GM18498 (cell line): ENCODE data around the gene SFMBT2.

Source experiments
- ATAC-seq: cut with Tn5 transposase; IDR thresholded peaks from one replicate; pipeline ENCODE4 v1.9.1; 2021; ENCODE audit warnings: mild to moderate bottlenecking, moderate library complexity; ENCODE audit not compliant: unreplicated experiment

Gene SFMBT2

GRCh38 chr10:7275761-7276440 is 134.9 kb downstream of the SFMBT2 start:
- ATAC-seq, result no peak

- no peak for ATAC-seq
These were observed 136.5 kb downstream of the SFMBT2 start for GRCh38 chr10:7274293-7274692.

GRCh38 chr10:7272008-7272407 is 138.8 kb downstream of the SFMBT2 start:
- ATAC-seq, result no peak

GRCh38 chr10:7269988-7270387 is 140.8 kb downstream of the SFMBT2 start:
- no peak for ATAC-seq

GRCh38 chr10:7267142-7267541 is 143.7 kb downstream of the SFMBT2 start:
- no peak for ATAC-seq

GRCh38 chr10:7265396-7266123 is 145.3 kb downstream of the SFMBT2 start:
- no peak for ATAC-seq

GRCh38 chr10:7264313-7264756 is 146.5 kb downstream of the SFMBT2 start:
- ATAC-seq, result no peak

GRCh38 chr10:7263616-7264015 is 147.2 kb downstream of the SFMBT2 start:
- ATAC-seq, result no peak

- ATAC-seq, result no peak
These were observed 149.5 kb downstream of the SFMBT2 start for GRCh38 chr10:7261351-7261750.

GRCh38 chr10:7260912-7261311 is 149.9 kb downstream of the SFMBT2 start:
- no peak for ATAC-seq

GRCh38 chr10:7260412-7260900 is 150.4 kb downstream of the SFMBT2 start:
- ATAC-seq, result peak; percentile 65

- peak; percentile 71 for ATAC-seq
These were observed 151.8 kb downstream of the SFMBT2 start for GRCh38 chr10:7258948-7259523.

- no peak for ATAC-seq
These were observed 155.3 kb downstream of the SFMBT2 start for GRCh38 chr10:7255517-7255916.

- no peak for ATAC-seq
These were observed 159.0 kb downstream of the SFMBT2 start for GRCh38 chr10:7251696-7252465.

GRCh38 chr10:7250236-7250635 is 160.6 kb downstream of the SFMBT2 start:
- ATAC-seq, result no peak

- no peak for ATAC-seq
These were observed 162.2 kb downstream of the SFMBT2 start for GRCh38 chr10:7248585-7249164.

- no peak for ATAC-seq
These were observed 162.7 kb downstream of the SFMBT2 start for GRCh38 chr10:7248148-7248547.

GRCh38 chr10:7245505-7245904 is 165.3 kb downstream of the SFMBT2 start:
- no peak for ATAC-seq

- peak; percentile 85 for ATAC-seq
These were observed 167.0 kb downstream of the SFMBT2 start for GRCh38 chr10:7243873-7244272.

GRCh38 chr10:7243139-7243538 is 167.7 kb downstream of the SFMBT2 start:
- no peak for ATAC-seq
